GM23338 (cell line): Measurements from ENCODE around the gene DIP2C. TPM values are rescaled to one million over a fixed set of nuclear protein-coding genes. Genes with fewer than 3 reads are reported as not detected.

Experiments
- ATAC-seq: fragments of 200-7000 bp; cut with Tn5 transposase; 3 replicates; pipeline ENCODE4 v1.9.1; 2020
- DNase-seq: peaks from one replicate; pipeline ENCODE4 v3.0.0-alpha.2; 2015; ENCODE audit warnings: low spot score
- H2AFZ ChIP-seq: fragments of 200-600 bp; sonication (generic); 2 replicates; pipeline ENCODE4 v1.8.0; 2016; ENCODE audit warnings: antibody characterized with exemption, mild to moderate bottlenecking, moderate library complexity
- H3F3A ChIP-seq: fragments of 200-600 bp; sonication (generic); replicated peaks from 2 replicates; pipeline ENCODE4 v1.8.0; 2017; ENCODE audit warnings: antibody characterized with exemption, mixed run types, low read depth
- H3K27ac ChIP-seq: fragments of 200-600 bp; sonication (generic); 2 replicates; pipeline ENCODE4 v1.6.1; 2016; ENCODE audit warnings: low read depth
- H3K27me3 ChIP-seq: fragments of 200-600 bp; sonication (generic); 2 replicates; pipeline ENCODE4 v1.8.0; 2016; ENCODE audit warnings: mild to moderate bottlenecking, mixed run types, moderate library complexity; ENCODE audit not compliant: insufficient read depth
- H3K36me3 ChIP-seq: fragments of 200-600 bp; sonication (generic); 2 replicates; pipeline ENCODE4 v1.8.0; 2016; ENCODE audit warnings: mild to moderate bottlenecking; ENCODE audit not compliant: insufficient read depth
- H3K4me1 ChIP-seq: fragments of 200-600 bp; sonication (generic); 2 replicates; pipeline ENCODE4 v1.8.0; 2016; ENCODE audit warnings: mild to moderate bottlenecking, moderate library complexity; ENCODE audit not compliant: insufficient read depth
- H3K4me2 ChIP-seq: fragments of 200-600 bp; sonication (generic); 2 replicates; pipeline ENCODE4 v1.7.1; 2017; ENCODE audit warnings: mixed run types
- H3K4me3 ChIP-seq: fragments of 200-600 bp; sonication (generic); 2 replicates; pipeline ENCODE4 v1.6.1; 2016; ENCODE audit warnings: mixed run types
- H3K79me2 ChIP-seq: fragments of 200-600 bp; sonication (generic); replicated peaks from 2 replicates; pipeline ENCODE4 v1.8.0; 2017; ENCODE audit warnings: mild to moderate bottlenecking; ENCODE audit not compliant: insufficient read depth
- H3K9me2 ChIP-seq: fragments of 200-600 bp; sonication (generic); 2 replicates; pipeline ENCODE4 v1.8.0; 2017; ENCODE audit not compliant: insufficient read depth
- H4K20me1 ChIP-seq: fragments of 200-600 bp; sonication (generic); replicated peaks from 2 replicates; pipeline ENCODE4 v1.8.0; 2017; ENCODE audit warnings: mild to moderate bottlenecking; ENCODE audit not compliant: insufficient read depth
- H3K27ac Mint-ChIP-seq: 2 replicates; pipeline ENCODE4 v1.8.0; 2020; ENCODE audit warnings: inconsistent platforms, mild to moderate bottlenecking, moderate library complexity, mixed read lengths
- H3K27me3 Mint-ChIP-seq: 3 replicates; pipeline ENCODE4 v1.8.0; 2022; ENCODE audit warnings: low read depth, mild to moderate bottlenecking, moderate library complexity, mixed read lengths, inconsistent platforms; ENCODE audit not compliant: insufficient read depth, poor library complexity
- H3K36me3 Mint-ChIP-seq: 3 replicates; pipeline ENCODE4 v1.8.0; 2021; ENCODE audit warnings: low read depth, mild to moderate bottlenecking, inconsistent platforms, moderate library complexity, mixed read lengths
- H3K4me1 Mint-ChIP-seq: 3 replicates; pipeline ENCODE4 v1.8.0; 2020; ENCODE audit warnings: mild to moderate bottlenecking, inconsistent platforms, mixed read lengths
- H3K4me3 Mint-ChIP-seq: 3 replicates; pipeline ENCODE4 v1.8.0; 2021; ENCODE audit warnings: moderate library complexity, mild to moderate bottlenecking, inconsistent platforms, mixed read lengths
- H3K9me3 Mint-ChIP-seq: 3 replicates; pipeline ENCODE4 v1.8.0; 2020; ENCODE audit warnings: moderate library complexity, mild to moderate bottlenecking, inconsistent platforms, mixed read lengths
- CREB1 ChIP-seq: fragments of 250-450 bp; sonication (Bioruptor Pico); IDR thresholded peaks from 2 replicates; pipeline ENCODE4 v1.5.0; 2020; ENCODE audit warnings: low read depth, mild to moderate bottlenecking, moderate library complexity
- CTCF ChIP-seq, 2 experiments: fragments of 200-600 bp in 1 of 2; sonication (generic) in 1 of 2; conservative IDR thresholded peaks; 2 replicates each; pipeline versions ENCODE4 v1.5.1 to v1.6.1; 2016 to 2017; ENCODE audit warnings: antibody characterized with exemption in 2 of 2, low read depth in 2 of 2, mild to moderate bottlenecking in 2 of 2, moderate library complexity in 1 of 2
- ETS1 ChIP-seq: IDR thresholded peaks from 2 replicates; pipeline ENCODE4 v1.6.1; 2016; ENCODE audit warnings: antibody characterized with exemption
- EZH2 ChIP-seq: fragments of 200-600 bp; sonication (generic); IDR thresholded peaks from one replicate; pipeline ENCODE4 v1.8.0; 2017; ENCODE audit warnings: antibody characterized with exemption, mild to moderate bottlenecking, low read depth; ENCODE audit not compliant: unreplicated experiment
- EZH2phosphoT487 ChIP-seq: fragments of 200-600 bp; sonication (generic); IDR thresholded peaks from one replicate; pipeline ENCODE4 v1.8.1; 2018; ENCODE audit warnings: antibody characterized with exemption; ENCODE audit not compliant: unreplicated experiment
- JUNB ChIP-seq: IDR thresholded peaks from one replicate; pipeline ENCODE4 v1.6.1; 2016; ENCODE audit warnings: antibody characterized with exemption; ENCODE audit not compliant: unreplicated experiment
- POLR2AphosphoS5 ChIP-seq: IDR thresholded peaks from 2 replicates; pipeline ENCODE4 v1.6.1; 2016; ENCODE audit warnings: antibody characterized with exemption, low read depth
- REST ChIP-seq: IDR thresholded peaks from one replicate; pipeline ENCODE4 v1.6.1; 2018; ENCODE audit warnings: antibody characterized with exemption; ENCODE audit not compliant: unreplicated experiment
- ZNF114 ChIP-seq: fragments of 250-450 bp; sonication (Bioruptor Pico); IDR thresholded peaks from 2 replicates; pipeline ENCODE4 v1.5.0; 2020; ENCODE audit warnings: mild to moderate bottlenecking, moderate library complexity
- ZNF331 ChIP-seq: fragments of 250-450 bp; sonication (Bioruptor Pico); IDR thresholded peaks from 2 replicates; pipeline ENCODE4 v1.5.0; 2020; ENCODE audit warnings: low read depth, mild to moderate bottlenecking, moderate library complexity
- ZNF462 ChIP-seq: fragments of 250-450 bp; sonication (Bioruptor Pico); IDR thresholded peaks from 2 replicates; pipeline ENCODE4 v1.5.0; 2020; ENCODE audit warnings: mild to moderate bottlenecking, moderate library complexity
- polyA plus RNA-seq: library from polyadenylated mRNA; unstranded; fragments of >200 nt; fragmentation: Nextera tagmentation; extraction: Ambion mirVana; gene quantifications from 2 replicates; pipeline ENCODE4 v1.2.1, GENCODE V29; 2016
- total RNA-seq: library from RNA; depleted of rRNA; stranded (reverse); fragments of >200 nt; shearing (Covaris generic); gene quantifications from 2 replicates; pipeline ENCODE4 v1.2.3, GENCODE V29; 2014

DIP2C gene
- total and polyA plus RNA-seq, 2 experiments from 2014 or later, result 5.1 to 7.7 TPM

- TF ChIP-seq REST (no peak), CREB1 (no peak), ETS1 (no peak), EZH2 (no peak), ZNF114 (no peak), POLR2AphosphoS5 (no peak), EZH2phosphoT487 (no peak)
Observed at GRCh38 chr10:299512-299911, 390.0 kb downstream of the DIP2C start (continued).

GRCh38 chr10:298033-298432 is 391.4 kb downstream of the DIP2C start:
- no peak overlapping the region for H3K27ac ChIP-seq
- Mint-ChIP-seq H3K27ac (no peak overlapping the region), H3K9me3 (no peaks in the 10 kb centered on the region), H3K36me3 (peaks cover 3% of the 10 kb centered on the region; the same call in 1 of the 3 replicates), H3K4me1 (no peaks in the 10 kb centered on the region; the same call in 2 of the 3 replicates), H3K27me3 (peaks cover 1% of the 10 kb centered on the region), H3K4me3 (no peak overlapping the region)
- no peak overlapping the region for H3K4me3 ChIP-seq
- H3K9me2 ChIP-seq, result no peaks in the 10 kb centered on the region
- no peak for ATAC-seq
- DNase-seq, result no peak
- H4K20me1 ChIP-seq, result no peaks in the 10 kb centered on the region
- no peaks in the 10 kb centered on the region for H3K27me3 ChIP-seq
- H3K79me2 ChIP-seq, result no peaks in the 10 kb centered on the region
- H3F3A ChIP-seq, result no peaks in the 10 kb centered on the region
- no peaks in the 10 kb centered on the region for H3K4me1 ChIP-seq
- no peak overlapping the region for H3K4me2 ChIP-seq
- H2AFZ ChIP-seq, result no peak overlapping the region
- no peaks in the 10 kb centered on the region for H3K36me3 ChIP-seq
- TF ChIP-seq ZNF462 (no peak), CTCF (conservative IDR thresholded peaks at IDR 0.05; ENCODE audit: low read depth in 2 of 2) (no peak), JUNB (no peak), ETS1 (no peak), POLR2AphosphoS5 (no peak), EZH2phosphoT487 (no peak), EZH2 (no peak), ZNF331 (CRISPR knock-in tag) (no peak), ZNF114 (no peak)
